HCT116 (cell line): ENCODE results near the gene GNGT1. TPM values are rescaled to one million over a fixed set of nuclear protein-coding genes. Genes with fewer than 3 reads are reported as not detected.

Experiments
- ATAC-seq: fragments of 200-7000 bp; cut with Tn5 transposase; 2 replicates; pipeline ENCODE4 v1.9.1; 2020; ENCODE audit warnings: mild to moderate bottlenecking, moderate library complexity
- BruUV-seq: library from RNA; stranded (reverse); fragments of 400-500 nt; replicated peaks from 2 replicates; lab custom pipeline; 2021; lab: Mats Ljungman, UMichigan
- CTCF ChIA-PET: fragments of 300-600 bp; sonication (Branson Sonifier 250); formaldehyde crosslinking; loops from one replicate; lab custom pipeline; 2021; ENCODE audit warnings: antibody characterized with exemption; lab: Charles Lee
- POLR2A ChIA-PET: fragments of 300-600, 350-600 bp; sonication (Branson Sonifier 250); formaldehyde crosslinking; loops from one replicate; lab custom pipeline; 2021; ENCODE audit warnings: antibody characterized with exemption; lab: Charles Lee
- RAD21 ChIA-PET, 2 experiments: fragments of 300-600 bp; sonication (Branson Sonifier 250); formaldehyde crosslinking; loops; one replicate each; lab custom pipeline; 2023; ENCODE audit warnings: low total read pairs in 2 of 2; ENCODE audit not compliant: uncharacterized antibody in 2 of 2, unreplicated experiment in 2 of 2, low non-redundant PET in 1 of 2; lab: Charles Lee
- DNase-seq: peaks from one replicate; pipeline ENCODE4 v3.0.0-alpha.2; 2010; ENCODE audit warnings: low read depth, low spot score
- H2AFZ ChIP-seq: fragments of 200-600 bp; shearing (Covaris generic), sonication (generic); 2 replicates; pipeline ENCODE4 v1.6.1; 2017; ENCODE audit warnings: low read depth, mixed run types, mixed read lengths, antibody characterized with exemption, low read length; ENCODE audit not compliant: poor library complexity, severe bottlenecking
- H3K27ac ChIP-seq: 2 replicates; pipeline ENCODE4 v1.5.1; 2012; ENCODE audit warnings: low read depth, low read length
- H3K27me3 ChIP-seq: fragments of 200-600 bp; sonication (generic); 2 replicates; pipeline ENCODE4 v1.6.1; 2016; ENCODE audit warnings: mixed run types, low read length, mixed read lengths; ENCODE audit not compliant: insufficient read depth
- H3K36me3 ChIP-seq, 2 experiments: fragments of 200-500 bp in 1 of 2; fragments of 200-600 bp in 1 of 2; sonication (Bioruptor generic) in 1 of 2; sonication (generic) in 1 of 2; 2 replicates each; pipeline versions ENCODE4 v1.5.1 to v1.6.1; 2014 to 2016; ENCODE audit warnings: low read length in 2 of 2, inconsistent platforms in 1 of 2, mixed read lengths in 1 of 2, mixed run types in 1 of 2; ENCODE audit not compliant: insufficient read depth in 2 of 2, control insufficient read depth in 1 of 2
- H3K4me1 ChIP-seq, 2 experiments: fragments of 200-600 bp in 1 of 2; sonication (generic) in 1 of 2; 2 replicates each; pipeline versions ENCODE4 v1.5.1 to v1.6.1; 2012 to 2017; ENCODE audit warnings: low read length in 2 of 2, inconsistent platforms in 1 of 2, mild to moderate bottlenecking in 1 of 2, mixed read lengths in 1 of 2, mixed run types in 1 of 2, moderate library complexity in 1 of 2; ENCODE audit not compliant: insufficient read depth in 2 of 2, control insufficient read depth in 1 of 2
- H3K4me2 ChIP-seq: fragments of 200-600 bp; sonication (generic); 2 replicates; pipeline ENCODE4 v1.6.1; 2017; ENCODE audit warnings: mixed run types, low read length, mixed read lengths
- H3K4me3 ChIP-seq, 2 experiments: fragments of 200-600 bp in 1 of 2; sonication (generic) in 1 of 2; replicated peaks in 1 of 2; 2 replicates each; pipeline ENCODE4 v1.5.1; 2011 to 2016; ENCODE audit warnings: low read length in 2 of 2, control low read depth in 1 of 2, low read depth in 1 of 2, mild to moderate bottlenecking in 1 of 2, mixed read lengths in 1 of 2, mixed run types in 1 of 2
- H3K79me2 ChIP-seq: fragments of 200-600 bp; sonication (generic); 2 replicates; pipeline ENCODE4 v1.6.1; 2017; ENCODE audit warnings: mild to moderate bottlenecking, mixed run types, low read length, moderate library complexity, mixed read lengths; ENCODE audit not compliant: insufficient read depth
- H3K9ac ChIP-seq: fragments of 200-600 bp; sonication (generic); 2 replicates; pipeline ENCODE4 v1.6.1; 2016; ENCODE audit warnings: low read length, mixed read lengths
- H3K9me2 ChIP-seq: fragments of 200-600 bp; sonication (generic), shearing (Covaris generic); 2 replicates; pipeline ENCODE4 v1.6.1; 2017; ENCODE audit warnings: mixed run types, mild to moderate bottlenecking, moderate library complexity; ENCODE audit not compliant: insufficient read depth
- H3K9me3 ChIP-seq, 2 experiments: fragments of 200-500 bp in 1 of 2; fragments of 200-600 bp in 1 of 2; sonication (Bioruptor generic) in 1 of 2; sonication (generic) in 1 of 2; 2 replicates each; pipeline ENCODE4 v1.6.1; 2014 to 2017; ENCODE audit warnings: low read length in 2 of 2, mixed read lengths in 2 of 2, inconsistent platforms in 1 of 2, low read depth in 1 of 2, mild to moderate bottlenecking in 1 of 2, mixed run types in 1 of 2, moderate library complexity in 1 of 2; ENCODE audit not compliant: control insufficient read depth in 1 of 2, insufficient read depth in 1 of 2
- H4K20me1 ChIP-seq: fragments of 200-600 bp; sonication (generic), shearing (Covaris generic); 2 replicates; pipeline ENCODE4 v1.6.1; 2017; ENCODE audit warnings: mixed run types, mild to moderate bottlenecking, moderate library complexity; ENCODE audit not compliant: insufficient read depth
- EGR1 ChIP-seq: IDR thresholded peaks from 2 replicates; pipeline ENCODE4 v1.6.1; 2012; ENCODE audit warnings: low read depth
- ELF1 ChIP-seq: IDR thresholded peaks from 2 replicates; pipeline ENCODE4 v1.6.1; 2012; ENCODE audit warnings: low read depth, borderline replicate concordance
- EZH2 ChIP-seq: fragments of 200-600 bp; sonication (generic); IDR thresholded peaks from 2 replicates; pipeline ENCODE4 v1.6.1; 2017; ENCODE audit warnings: antibody characterized with exemption, mixed run types
- EZH2phosphoT487 ChIP-seq: fragments of 200-600 bp; IDR thresholded peaks from 2 replicates; pipeline ENCODE4 v1.6.1; 2018; ENCODE audit warnings: antibody characterized with exemption, borderline replicate concordance
- JUND ChIP-seq: IDR thresholded peaks from 2 replicates; pipeline ENCODE4 v1.6.1; 2012
- POLR2A ChIP-seq: IDR thresholded peaks from 2 replicates; pipeline ENCODE4 v1.7.0; 2011; ENCODE audit warnings: borderline replicate concordance; ENCODE audit not compliant: insufficient read depth, insufficient read length; ENCODE audit errors: extremely low read depth
- POLR2AphosphoS5 ChIP-seq: IDR thresholded peaks from 2 replicates; pipeline ENCODE4 v1.6.1; 2011; ENCODE audit warnings: mild to moderate bottlenecking, low read depth, low read length, moderate library complexity
- RAD21 ChIP-seq: IDR thresholded peaks from 2 replicates; pipeline ENCODE4 v1.6.1; 2012; ENCODE audit warnings: low read depth, mild to moderate bottlenecking
- SP1 ChIP-seq: IDR thresholded peaks from 2 replicates; pipeline ENCODE4 v1.6.1; 2012; ENCODE audit warnings: low read depth
- TCF7L2 ChIP-seq: IDR thresholded peaks from 2 replicates; pipeline ENCODE4 v1.7.0; 2011; ENCODE audit warnings: borderline replicate concordance, inconsistent platforms; ENCODE audit not compliant: insufficient read depth, insufficient read length; ENCODE audit errors: extremely low read depth
- YY1 ChIP-seq: IDR thresholded peaks from 2 replicates; pipeline ENCODE4 v1.6.1; 2011; ENCODE audit warnings: low read length, low read depth, moderate library complexity, mild to moderate bottlenecking; ENCODE audit not compliant: insufficient replicate concordance; ENCODE audit errors: extremely low read depth
- ZNF274 ChIP-seq: fragments of 200-500 bp; sonication (Bioruptor generic); IDR thresholded peaks from 2 replicates; pipeline ENCODE4 v1.6.1; 2014; ENCODE audit warnings: mild to moderate bottlenecking, low read depth, low read length, inconsistent platforms
- intact Hi-C: fragments of 100-400 bp; cut with micrococcal nuclease; formaldehyde crosslinking; loops from 2 replicates; pipeline ENCODE4 v1.10.0; 2022
- total RNA-seq: library from RNA; stranded (reverse); gene quantifications from one replicate; pipeline ENCODE4 v1.2.1, GENCODE V29; 2021; ENCODE audit not compliant: unreplicated experiment
- TF ChIP-seq, protein P1 (sequence below): IDR thresholded peaks from 2 replicates; pipeline ENCODE4 v1.6.1; 2012
- TF ChIP-seq, protein P2 (sequence below): IDR thresholded peaks from 2 replicates; pipeline ENCODE4 v1.6.1; 2012

The GNGT1 gene
- total RNA-seq, 1 experiment from 2014 or later, result 0.91 TPM

DNA sequence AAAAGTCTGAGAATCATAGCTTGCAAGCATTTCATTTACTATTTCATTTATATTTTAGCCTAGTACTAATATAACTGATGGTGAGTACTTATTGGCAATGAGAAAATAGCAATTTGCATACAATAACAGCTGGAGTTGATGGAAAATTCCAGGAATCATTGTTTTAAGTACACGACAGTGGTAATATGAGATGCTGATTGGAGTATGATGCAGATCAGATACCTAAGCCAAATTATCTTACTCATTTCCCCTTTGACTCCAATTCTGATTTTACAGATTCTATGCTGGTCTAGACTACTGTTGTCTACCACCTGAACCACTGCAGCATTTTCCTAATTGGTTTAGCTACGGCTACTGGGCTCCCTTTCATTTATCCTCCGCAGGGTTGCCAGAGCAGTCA lies 51.8 kb downstream of the GNGT1 start:
- Histone ChIP-seq H3K27ac (no peak overlapping the region), H3K36me3 (no peaks in the 10 kb centered on the region), H3K9me3 (no peaks in the 10 kb centered on the region), H3K9ac (no peak overlapping the region), H3K4me2 (no peak overlapping the region), H3K9me2 (no peaks in the 10 kb centered on the region), H3K79me2 (no peaks in the 10 kb centered on the region), H4K20me1 (no peaks in the 10 kb centered on the region), H3K4me1 (no peaks in the 10 kb centered on the region), H3K4me3 (no peak overlapping the region), H2AFZ (no peak overlapping the region), H3K27me3 (no peaks in the 10 kb centered on the region)
- ATAC-seq, result no peak
- DNase-seq, result no peak
- BruUV-seq, result no TSS peak
- TF ChIP-seq EZH2, result no peak
- no peak for TF ChIP-seq ZNF274
- TF ChIP-seq, protein P1, sequence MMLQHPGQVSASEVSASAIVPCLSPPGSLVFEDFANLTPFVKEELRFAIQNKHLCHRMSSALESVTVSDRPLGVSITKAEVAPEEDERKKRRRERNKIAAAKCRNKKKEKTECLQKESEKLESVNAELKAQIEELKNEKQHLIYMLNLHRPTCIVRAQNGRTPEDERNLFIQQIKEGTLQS, result no peak
- TF ChIP-seq POLR2AphosphoS5, result no peak
- TF ChIP-seq RAD21, result no peak
- no peak for TF ChIP-seq JUND
- TF ChIP-seq, protein P2, sequence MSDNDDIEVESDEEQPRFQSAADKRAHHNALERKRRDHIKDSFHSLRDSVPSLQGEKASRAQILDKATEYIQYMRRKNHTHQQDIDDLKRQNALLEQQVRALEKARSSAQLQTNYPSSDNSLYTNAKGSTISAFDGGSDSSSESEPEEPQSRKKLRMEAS, result no peak
- TF ChIP-seq SP1, result no peak
- ChIA-PET POLR2A (no interaction called here), CTCF (no interaction called here), RAD21 (no interaction called here)
- intact Hi-C loops, result no loop called here

DNA sequence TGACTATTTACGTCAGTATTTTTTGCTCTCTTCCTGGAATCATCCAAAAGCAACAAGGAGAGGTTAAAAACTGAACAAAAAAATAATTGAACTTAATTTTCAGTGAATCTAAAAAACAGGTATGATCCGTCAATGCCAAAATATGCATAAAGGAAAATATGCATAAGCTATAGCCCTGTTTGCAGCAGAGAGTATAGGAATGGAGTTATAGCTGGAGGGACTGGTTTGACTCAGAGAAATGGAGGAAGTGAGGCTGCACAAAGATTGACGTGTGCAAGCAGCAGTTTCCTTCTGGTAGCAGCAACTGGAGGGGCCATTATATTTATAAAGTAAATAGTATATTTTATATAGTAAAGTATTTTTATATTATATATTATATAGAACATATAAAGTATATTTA lies 52.3 kb downstream of the GNGT1 start:
- ChIA-PET CTCF (no interaction called here), RAD21 (no interaction called here), POLR2A (no interaction called here)
- no peaks in the 10 kb centered on the region for H3K79me2 ChIP-seq
- no peak overlapping the region for H3K4me3 ChIP-seq
- H3K4me1 ChIP-seq, result no peaks in the 10 kb centered on the region
- H3K9me3 ChIP-seq, result no peaks in the 10 kb centered on the region
- ATAC-seq (no peak), DNase-seq (no peak)
- no TSS peak for BruUV-seq
- H4K20me1 ChIP-seq, result no peaks in the 10 kb centered on the region
- intact Hi-C loops, result no loop called here
- TF ChIP-seq YY1 (no peak), EZH2phosphoT487 (no peak), EGR1 (no peak), RAD21 (no peak), ELF1 (no peak), JUND (no peak), TCF7L2 (no peak), SP1 (no peak), POLR2A (no peak)
- TF ChIP-seq, protein P2, result no peak
- no peak overlapping the region for H3K9ac ChIP-seq
- no peaks in the 10 kb centered on the region for H3K36me3 ChIP-seq
- H3K27me3 ChIP-seq, result no peaks in the 10 kb centered on the region
- H3K4me2 ChIP-seq, result no peak overlapping the region
- no peaks in the 10 kb centered on the region for H3K9me2 ChIP-seq
- no peak overlapping the region for H2AFZ ChIP-seq
- no peak overlapping the region for H3K27ac ChIP-seq
